A673 (cell line): ENCODE results near the gene MAP3K7. TPM values are rescaled to one million over a fixed set of nuclear protein-coding genes. Genes with fewer than 3 reads are reported as not detected.
A peak's percentile ranks its signal among the peaks of the same experiment; 100 is the strongest.

ENCODE experiments used
- BruUV-seq: library from RNA; stranded (reverse); fragments of 400-500 nt; replicated peaks from 2 replicates; lab custom pipeline; 2021; lab: Mats Ljungman, UMichigan
- CTCF ChIA-PET: fragments of 300-600 bp; sonication (Branson Sonifier 250); formaldehyde crosslinking; loops from one replicate; lab custom pipeline; 2022; ENCODE audit warnings: antibody characterized with exemption; lab: Charles Lee
- POLR2A ChIA-PET: fragments of 300-600 bp; sonication (Branson Sonifier 250); formaldehyde crosslinking; loops from one replicate; lab custom pipeline; 2022; ENCODE audit warnings: antibody characterized with exemption; ENCODE audit not compliant: low non-redundant PET; lab: Charles Lee
- DNase-seq: peaks from one replicate; pipeline ENCODE4 v3.0.0-alpha.2; 2015; ENCODE audit warnings: low spot score
- H3K27ac ChIP-seq: fragments of 200-600 bp; sonication (generic); 2 replicates; pipeline ENCODE4 v1.5.1; 2016; ENCODE audit warnings: mixed run types, low read depth, mild to moderate bottlenecking, mixed read lengths, antibody characterized with exemption, low read length; ENCODE audit not compliant: poor library complexity, severe bottlenecking
- H3K27me3 ChIP-seq: fragments of 200-600 bp; sonication (generic); replicated peaks from 2 replicates; pipeline ENCODE4 v1.6.1; 2017; ENCODE audit warnings: mixed run types, low read depth, mild to moderate bottlenecking, mixed read lengths, antibody characterized with exemption, low read length; ENCODE audit not compliant: insufficient read depth, poor library complexity
- H3K36me3 ChIP-seq: fragments of 200-600 bp; sonication (generic); 2 replicates; pipeline ENCODE4 v1.6.1; 2016; ENCODE audit warnings: mixed run types, mild to moderate bottlenecking, mixed read lengths, antibody characterized with exemption, low read length; ENCODE audit not compliant: insufficient read depth, poor library complexity, severe bottlenecking
- H3K4me1 ChIP-seq: fragments of 200-600 bp; sonication (generic); 2 replicates; pipeline ENCODE4 v1.6.1; 2017; ENCODE audit warnings: mixed run types, mild to moderate bottlenecking, mixed read lengths, antibody characterized with exemption, low read length; ENCODE audit not compliant: insufficient read depth, poor library complexity, severe bottlenecking
- H3K4me3 ChIP-seq: fragments of 200-600 bp; sonication (generic); 2 replicates; pipeline ENCODE4 v1.5.1; 2016; ENCODE audit warnings: low read depth, mixed run types, mild to moderate bottlenecking, mixed read lengths, low read length; ENCODE audit not compliant: poor library complexity, severe bottlenecking
- H3K9me3 ChIP-seq: fragments of 200-600 bp; sonication (generic); 2 replicates; pipeline ENCODE4 v1.6.1; 2016; ENCODE audit warnings: mixed run types, low read depth, mild to moderate bottlenecking, mixed read lengths, antibody characterized with exemption, low read length; ENCODE audit not compliant: poor library complexity, severe bottlenecking
- CTCF ChIP-seq: fragments of 300-800, 200-600 bp; sonication (generic); conservative IDR thresholded peaks from 2 replicates; pipeline ENCODE4 v1.5.1; 2017; ENCODE audit warnings: low read depth, mild to moderate bottlenecking, antibody characterized with exemption, low read length, moderate library complexity, mixed read lengths
- EZH2 ChIP-seq: fragments of 200-600 bp; sonication (generic); IDR thresholded peaks from 2 replicates; pipeline ENCODE4 v1.6.1; 2017; ENCODE audit warnings: borderline replicate concordance, low read depth, mild to moderate bottlenecking, mixed read lengths, antibody characterized with exemption, low read length; ENCODE audit not compliant: poor library complexity, severe bottlenecking
- intact Hi-C: fragments of 100-400 bp; cut with micrococcal nuclease; formaldehyde crosslinking; loops from one replicate; pipeline ENCODE4 v1.10.0; 2022; ENCODE audit not compliant: unreplicated experiment
- total RNA-seq: library from RNA; stranded (reverse); gene quantifications from 2 replicates; pipeline ENCODE4 v1.2.3, GENCODE V29; 2021

The MAP3K7 gene
- total RNA-seq, 1 experiment from 2014 or later = 35.6 TPM

DNA sequence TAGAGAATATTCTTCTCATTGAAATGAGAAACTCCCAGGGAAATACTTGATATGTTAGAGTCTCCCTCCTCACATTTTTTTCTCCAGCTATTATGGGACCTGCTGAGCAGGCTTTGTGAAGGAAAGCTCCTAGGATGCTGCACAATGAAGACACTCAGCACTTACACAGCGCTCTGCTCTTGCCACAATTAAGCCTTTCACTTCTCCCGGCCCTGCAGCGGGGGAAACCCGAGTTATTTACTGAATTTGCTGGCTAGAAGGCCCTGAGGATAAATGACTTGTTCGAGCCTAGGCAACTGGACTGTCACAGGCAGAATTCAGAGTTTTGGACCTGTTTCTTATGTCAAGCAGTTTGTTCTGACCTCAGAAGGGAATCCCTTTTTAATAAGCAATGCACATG, 102.0 kb downstream of the MAP3K7 start:
- intact Hi-C loops = no loop called here
- BruUV-seq = no TSS peak
- TF ChIP-seq CTCF = no peak
- H3K9me3 ChIP-seq = no peaks in the 10 kb centered on the region
- H3K27me3 ChIP-seq = no peaks in the 10 kb centered on the region
- peaks cover 15% of the 10 kb centered on the region for H3K4me1 ChIP-seq
- POLR2A ChIA-PET = no interaction called here
- no peak overlapping the region for H3K27ac ChIP-seq
- no peak overlapping the region for H3K4me3 ChIP-seq
- peak; percentile 32 for DNase-seq
- H3K36me3 ChIP-seq = no peaks in the 10 kb centered on the region
- CTCF ChIA-PET = no interaction called here

GRCh38 chr6:90484385-90484784, 102.5 kb downstream of the MAP3K7 start:
- CTCF ChIA-PET = no interaction called here
- no peaks in the 10 kb centered on the region for H3K27me3 ChIP-seq
- H3K27ac ChIP-seq = no peak overlapping the region
- no TSS peak for BruUV-seq
- peaks cover 20% of the 10 kb centered on the region for H3K4me1 ChIP-seq
- H3K4me3 ChIP-seq = no peak overlapping the region
- no peak for DNase-seq
- POLR2A ChIA-PET = no interaction called here
- H3K9me3 ChIP-seq = no peaks in the 10 kb centered on the region
- H3K36me3 ChIP-seq = no peaks in the 10 kb centered on the region
- TF ChIP-seq CTCF (no peak), EZH2 (no peak)
- intact Hi-C loops = no loop called here

- Histone ChIP-seq H3K36me3 (no peaks in the 10 kb centered on the region), H3K4me3 (no peak overlapping the region), H3K27ac (no peak overlapping the region), H3K4me1 (peaks cover 23% of the 10 kb centered on the region), H3K9me3 (no peaks in the 10 kb centered on the region), H3K27me3 (no peaks in the 10 kb centered on the region)
- no peak for DNase-seq
- no TSS peak for BruUV-seq
- ChIA-PET POLR2A (no interaction called here), CTCF (no interaction called here)
- intact Hi-C loops = no loop called here
- TF ChIP-seq CTCF = no peak
- no peak for TF ChIP-seq EZH2
These were observed 102.9 kb downstream of the MAP3K7 start for GRCh38 chr6:90483956-90484355.
